OCI-LY1 (cell line): ENCODE results near the gene ESPN.
"Not testable (repeated sequence)": the region's sequence is repeated elsewhere in the genome, so short reads cannot be mapped to it uniquely, and the experiment has no call there.

Experiments used
- H2AFZ ChIP-seq: fragments of 200-600 bp; sonication (generic), shearing (Covaris generic); 2 replicates; pipeline ENCODE4 v1.6.0; 2014; ENCODE audit warnings: antibody characterized with exemption, mild to moderate bottlenecking, low read length
- H3F3A ChIP-seq: fragments of 200-600 bp; sonication (generic), shearing (Covaris generic); 2 replicates; pipeline ENCODE4 v1.6.0; 2014; ENCODE audit warnings: mild to moderate bottlenecking, antibody characterized with exemption, low read length, moderate library complexity; ENCODE audit not compliant: insufficient read depth
- H3K27ac ChIP-seq: fragments of 200-600 bp; sonication (generic); 2 replicates; pipeline ENCODE4 v1.5.1; 2014; ENCODE audit warnings: low read length, mixed run types, mild to moderate bottlenecking, low read depth; ENCODE audit not compliant: poor library complexity, severe bottlenecking
- H3K27me3 ChIP-seq: fragments of 200-600 bp; sonication (generic); 2 replicates; pipeline ENCODE4 v1.6.0; 2014; ENCODE audit warnings: antibody characterized with exemption, mild to moderate bottlenecking, low read length, moderate library complexity; ENCODE audit not compliant: insufficient read depth
- H3K36me3 ChIP-seq: fragments of 200-600 bp; sonication (generic); 2 replicates; pipeline ENCODE4 v1.6.1; 2014; ENCODE audit warnings: mild to moderate bottlenecking, antibody characterized with exemption, low read length, moderate library complexity, mixed read lengths; ENCODE audit not compliant: insufficient read depth
- H3K4me1 ChIP-seq: fragments of 200-600 bp; sonication (generic); 2 replicates; pipeline ENCODE4 v1.5.1; 2014; ENCODE audit warnings: mild to moderate bottlenecking, low read length, moderate library complexity; ENCODE audit not compliant: insufficient read depth, severe bottlenecking
- H3K4me2 ChIP-seq: fragments of 200-600 bp; sonication (generic), shearing (Covaris generic); 2 replicates; pipeline ENCODE4 v1.6.1; 2014; ENCODE audit warnings: low read length
- H3K4me3 ChIP-seq: fragments of 200-600 bp; sonication (generic); 2 replicates; pipeline ENCODE4 v1.5.1; 2014; ENCODE audit warnings: low read length, low read depth, mild to moderate bottlenecking, mixed read lengths; ENCODE audit not compliant: poor library complexity, severe bottlenecking
- H3K79me2 ChIP-seq: fragments of 200-600 bp; shearing (Covaris generic); 2 replicates; pipeline ENCODE4 v1.6.1; 2016; ENCODE audit warnings: mixed run types, low read length, mixed read lengths; ENCODE audit not compliant: insufficient read depth
- H3K9ac ChIP-seq: fragments of 200-600 bp; sonication (generic), shearing (Covaris generic); 2 replicates; pipeline ENCODE4 v1.6.1; 2014; ENCODE audit warnings: mild to moderate bottlenecking, low read length, mixed read lengths
- H3K9me2 ChIP-seq: fragments of 200-600 bp; sonication (generic), shearing (Covaris generic); 2 replicates; pipeline ENCODE4 v1.6.1; 2014; ENCODE audit warnings: low read depth, mild to moderate bottlenecking, low read length, mixed read lengths
- H3K9me3 ChIP-seq: fragments of 200-600 bp; shearing (Covaris generic); 2 replicates; pipeline ENCODE4 v1.6.1; 2014; ENCODE audit warnings: low read length, mixed read lengths
- H4K20me1 ChIP-seq: fragments of 200-600 bp; sonication (generic), shearing (Covaris generic); 2 replicates; pipeline ENCODE4 v1.6.0; 2016; ENCODE audit warnings: mild to moderate bottlenecking, low read length; ENCODE audit not compliant: insufficient read depth
- CTCF ChIP-seq: fragments of 200-600 bp; sonication (generic), shearing (Covaris generic); IDR thresholded peaks from 2 replicates; pipeline ENCODE4 v1.5.1; 2017; ENCODE audit warnings: mild to moderate bottlenecking, antibody characterized with exemption, low read length, moderate library complexity, mixed read lengths
- EZH2 ChIP-seq: fragments of 200-600 bp; sonication (generic), shearing (Covaris generic); IDR thresholded peaks from 2 replicates; pipeline ENCODE4 v1.8.0; 2017; ENCODE audit warnings: borderline replicate concordance, mixed run types, mild to moderate bottlenecking, antibody characterized with exemption, low read length, moderate library complexity, mixed read lengths

ESPN gene

GRCh38 chr1:6435547-6435946 is 11.0 kb downstream of the ESPN start:
- H2AFZ ChIP-seq: no peak overlapping the region
- H3K9me2 ChIP-seq: no peaks in the 10 kb centered on the region
- no peaks in the 10 kb centered on the region for H4K20me1 ChIP-seq
- no peak overlapping the region for H3K4me2 ChIP-seq
- no peak overlapping the region for H3K27ac ChIP-seq
- H3K27me3 ChIP-seq: peaks cover 5% of the 10 kb centered on the region; the same call in 1 of the 2 replicates
- H3K4me3 ChIP-seq: no peak overlapping the region
- no peaks in the 10 kb centered on the region for H3K4me1 ChIP-seq
- H3K9ac ChIP-seq: no peak overlapping the region
- no peaks in the 10 kb centered on the region for H3K36me3 ChIP-seq
- no peaks in the 10 kb centered on the region for H3K9me3 ChIP-seq
- no peaks in the 10 kb centered on the region for H3K79me2 ChIP-seq
- H3F3A ChIP-seq: no peaks in the 10 kb centered on the region
- no peak for TF ChIP-seq CTCF
- TF ChIP-seq EZH2: no peak

GRCh38 chr1:6436277-6436676 is 11.7 kb downstream of the ESPN start:
- not testable (repeated sequence) for H3K9me2 ChIP-seq, H3K79me2 ChIP-seq, H4K20me1 ChIP-seq, H3K4me3 ChIP-seq, H3K27me3 ChIP-seq, H3K4me2 ChIP-seq, H3K9me3 ChIP-seq, H3K4me1 ChIP-seq, H2AFZ ChIP-seq, H3K9ac ChIP-seq, H3K27ac ChIP-seq, H3K36me3 ChIP-seq, H3F3A ChIP-seq

GRCh38 chr1:6437012-6437700 is 12.6 kb downstream of the ESPN start:
- not testable (repeated sequence) for H3K9ac ChIP-seq, H4K20me1 ChIP-seq, H3K79me2 ChIP-seq, H3K4me1 ChIP-seq, H3K27ac ChIP-seq, H3K36me3 ChIP-seq, H3K4me2 ChIP-seq, H3K9me3 ChIP-seq, H3F3A ChIP-seq, H3K9me2 ChIP-seq, H2AFZ ChIP-seq, H3K27me3 ChIP-seq, H3K4me3 ChIP-seq
- TF ChIP-seq CTCF: peak; percentile 34

- Histone ChIP-seq H3K4me2 (no peak overlapping the region), H3K9me3 (no peaks in the 10 kb centered on the region), H3K27me3 (no peaks in the 10 kb centered on the region), H4K20me1 (no peaks in the 10 kb centered on the region), H3K4me3 (no peak overlapping the region), H3K27ac (no peak overlapping the region), H3K9me2 (no peaks in the 10 kb centered on the region), H3F3A (no peaks in the 10 kb centered on the region), H3K4me1 (no peaks in the 10 kb centered on the region), H3K9ac (no peak overlapping the region), H2AFZ (no peak overlapping the region), H3K79me2 (no peaks in the 10 kb centered on the region), H3K36me3 (no peaks in the 10 kb centered on the region)
- TF ChIP-seq CTCF (peak; percentile 77), EZH2 (no peak)
These were observed 13.5 kb downstream of the ESPN start for GRCh38 chr1:6438047-6438525.
